ENCODE measurements around the gene EIF3J.
"Not testable (repeated sequence)": the region's sequence is repeated elsewhere in the genome, so short reads cannot be mapped to it uniquely, and the experiment has no call there.

The EIF3J gene

GRCh38 chr15:44542596-44542995 is 5.6 kb downstream of the EIF3J start:
- TF ChIP-seq, protein P1, sequence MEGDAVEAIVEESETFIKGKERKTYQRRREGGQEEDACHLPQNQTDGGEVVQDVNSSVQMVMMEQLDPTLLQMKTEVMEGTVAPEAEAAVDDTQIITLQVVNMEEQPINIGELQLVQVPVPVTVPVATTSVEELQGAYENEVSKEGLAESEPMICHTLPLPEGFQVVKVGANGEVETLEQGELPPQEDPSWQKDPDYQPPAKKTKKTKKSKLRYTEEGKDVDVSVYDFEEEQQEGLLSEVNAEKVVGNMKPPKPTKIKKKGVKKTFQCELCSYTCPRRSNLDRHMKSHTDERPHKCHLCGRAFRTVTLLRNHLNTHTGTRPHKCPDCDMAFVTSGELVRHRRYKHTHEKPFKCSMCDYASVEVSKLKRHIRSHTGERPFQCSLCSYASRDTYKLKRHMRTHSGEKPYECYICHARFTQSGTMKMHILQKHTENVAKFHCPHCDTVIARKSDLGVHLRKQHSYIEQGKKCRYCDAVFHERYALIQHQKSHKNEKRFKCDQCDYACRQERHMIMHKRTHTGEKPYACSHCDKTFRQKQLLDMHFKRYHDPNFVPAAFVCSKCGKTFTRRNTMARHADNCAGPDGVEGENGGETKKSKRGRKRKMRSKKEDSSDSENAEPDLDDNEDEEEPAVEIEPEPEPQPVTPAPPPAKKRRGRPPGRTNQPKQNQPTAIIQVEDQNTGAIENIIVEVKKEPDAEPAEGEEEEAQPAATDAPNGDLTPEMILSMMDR (IDR thresholded peaks at IDR 0.05; ENCODE audit: extremely low read depth, missing control alignments) = no peak
- no peak for DNase-seq (ENCODE audit: low spot score)

DNA sequence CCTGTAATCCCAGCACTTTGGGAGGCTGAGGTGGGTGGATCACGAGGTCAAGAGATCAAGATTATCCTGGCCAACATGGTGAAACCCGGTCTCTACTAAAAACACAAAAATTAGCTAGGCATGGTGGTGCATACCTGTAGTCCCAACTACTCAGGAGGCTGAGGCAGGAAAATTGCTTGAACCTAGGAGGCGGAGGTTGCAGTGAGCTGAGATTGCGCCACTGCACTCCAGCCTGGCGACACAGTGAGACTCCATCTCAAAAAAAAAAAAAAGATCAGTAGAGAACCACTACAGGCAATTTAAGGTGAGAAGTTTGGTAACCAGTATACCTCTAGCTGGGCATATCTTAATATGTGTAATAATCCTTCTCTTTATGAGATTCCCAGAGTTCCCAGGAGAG is 7.8 kb downstream of the EIF3J start:
- DNase-seq (ENCODE audit: low spot score) = not testable (repeated sequence)

DNA sequence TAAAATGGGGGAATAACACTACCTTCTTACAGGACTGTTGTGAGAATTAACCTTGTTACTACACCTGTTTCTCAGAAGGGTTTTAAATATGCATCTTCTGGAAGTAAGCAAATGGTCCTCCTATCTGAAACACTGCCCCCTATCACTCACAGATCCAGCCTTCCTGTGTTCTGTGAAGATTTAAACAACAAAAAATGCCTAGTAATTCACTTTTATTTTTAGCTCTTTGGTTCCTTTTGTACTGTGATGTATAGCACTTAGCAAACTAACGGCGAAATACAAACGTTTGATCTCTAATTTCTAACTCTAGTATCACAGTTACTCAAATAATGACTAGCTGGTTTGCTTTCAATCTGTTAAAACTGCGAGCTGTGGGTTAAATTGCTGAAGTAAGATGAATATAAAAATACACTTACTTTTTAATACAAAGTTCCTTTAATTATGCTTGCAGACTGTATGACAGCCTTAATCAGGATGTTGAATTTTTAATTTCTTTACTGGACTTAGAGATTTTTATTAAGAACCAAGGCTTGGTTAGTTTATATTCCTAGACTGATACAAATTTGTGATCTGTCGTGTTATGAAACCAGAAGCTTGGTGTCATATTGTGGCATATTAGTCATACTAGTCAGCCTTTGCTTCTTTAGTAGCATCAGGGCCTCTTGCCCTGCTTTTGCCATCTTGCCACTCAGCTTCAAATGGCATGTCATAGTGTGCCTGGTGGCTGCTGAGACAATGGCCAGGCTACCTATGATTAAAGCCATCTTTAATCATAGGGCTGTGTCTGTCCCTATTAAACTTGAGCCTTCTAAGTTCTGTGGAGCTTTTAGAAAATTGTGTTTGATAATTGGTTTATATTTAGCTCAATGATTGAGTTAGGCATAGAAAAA is 9.2 kb downstream of the EIF3J start:
- TF ChIP-seq, protein P1 (IDR thresholded peaks at IDR 0.05; ENCODE audit: extremely low read depth, missing control alignments) = no peak
- peak; percentile 39 for DNase-seq (ENCODE audit: low spot score)

DNA sequence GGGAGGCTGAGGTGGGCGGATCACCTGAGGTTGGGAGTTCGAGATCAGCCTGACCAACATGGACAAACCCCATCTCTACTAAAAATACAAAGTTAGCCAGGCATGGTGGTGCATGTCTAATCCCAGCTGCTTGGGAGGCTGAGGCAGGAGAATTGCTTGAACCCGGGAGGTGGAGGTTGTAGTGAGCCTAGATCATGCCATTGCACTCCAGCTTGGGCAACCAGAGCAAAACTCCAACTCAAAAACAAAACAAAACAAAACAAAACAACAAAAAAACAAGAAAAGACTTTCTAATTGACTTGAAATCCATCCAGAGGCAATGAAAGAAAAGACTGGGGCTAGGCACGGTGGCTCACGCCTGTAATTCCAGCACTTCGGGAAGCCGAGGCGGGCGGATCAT is 12.2 kb downstream of the EIF3J start:
- not testable (repeated sequence) for DNase-seq (ENCODE audit: low spot score)

DNA sequence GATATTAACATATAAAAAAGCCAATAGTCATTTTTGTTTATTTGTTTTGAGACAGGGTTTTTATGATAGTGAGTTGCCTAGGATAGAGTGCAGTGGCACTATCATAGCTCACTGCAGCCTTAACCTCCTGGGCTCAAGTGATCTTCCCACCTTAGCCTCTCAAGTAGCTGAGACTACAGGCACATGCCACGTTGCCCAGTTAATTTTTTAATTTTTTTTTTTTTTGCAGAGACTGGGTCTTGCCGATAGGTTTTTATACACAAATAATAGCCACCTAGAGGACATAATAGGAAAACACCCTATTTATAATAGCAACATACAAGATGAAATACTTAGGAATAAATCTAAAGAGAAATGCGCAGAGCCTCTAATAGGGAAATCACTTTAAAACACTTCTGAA is 13.3 kb downstream of the EIF3J start:
- TF ChIP-seq, protein P1 (IDR thresholded peaks at IDR 0.05; ENCODE audit: extremely low read depth, missing control alignments) = no peak
- DNase-seq (ENCODE audit: low spot score) = no peak

DNA sequence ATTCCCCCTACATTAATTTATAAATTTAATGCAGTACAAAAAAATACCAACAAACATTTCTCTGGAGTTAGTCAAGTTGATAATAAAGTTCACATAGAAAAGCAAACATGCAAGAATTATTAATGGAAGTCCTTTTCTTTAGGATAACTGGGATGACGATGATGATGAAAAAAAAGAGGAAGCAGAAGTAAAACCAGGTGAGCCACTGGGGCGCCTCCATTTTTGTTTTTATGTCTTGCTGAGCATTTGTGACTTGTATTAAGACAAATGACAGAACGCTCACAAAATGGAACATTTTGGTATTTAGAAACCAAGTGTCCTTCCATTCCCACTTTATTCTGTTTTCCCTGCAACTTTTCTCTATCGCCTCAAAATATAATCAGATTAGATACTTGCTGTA is 13.8 kb downstream of the EIF3J start:
- TF ChIP-seq, protein P1 (IDR thresholded peaks at IDR 0.05; ENCODE audit: extremely low read depth, missing control alignments) = no peak
- DNase-seq (ENCODE audit: low spot score) = no peak

DNA sequence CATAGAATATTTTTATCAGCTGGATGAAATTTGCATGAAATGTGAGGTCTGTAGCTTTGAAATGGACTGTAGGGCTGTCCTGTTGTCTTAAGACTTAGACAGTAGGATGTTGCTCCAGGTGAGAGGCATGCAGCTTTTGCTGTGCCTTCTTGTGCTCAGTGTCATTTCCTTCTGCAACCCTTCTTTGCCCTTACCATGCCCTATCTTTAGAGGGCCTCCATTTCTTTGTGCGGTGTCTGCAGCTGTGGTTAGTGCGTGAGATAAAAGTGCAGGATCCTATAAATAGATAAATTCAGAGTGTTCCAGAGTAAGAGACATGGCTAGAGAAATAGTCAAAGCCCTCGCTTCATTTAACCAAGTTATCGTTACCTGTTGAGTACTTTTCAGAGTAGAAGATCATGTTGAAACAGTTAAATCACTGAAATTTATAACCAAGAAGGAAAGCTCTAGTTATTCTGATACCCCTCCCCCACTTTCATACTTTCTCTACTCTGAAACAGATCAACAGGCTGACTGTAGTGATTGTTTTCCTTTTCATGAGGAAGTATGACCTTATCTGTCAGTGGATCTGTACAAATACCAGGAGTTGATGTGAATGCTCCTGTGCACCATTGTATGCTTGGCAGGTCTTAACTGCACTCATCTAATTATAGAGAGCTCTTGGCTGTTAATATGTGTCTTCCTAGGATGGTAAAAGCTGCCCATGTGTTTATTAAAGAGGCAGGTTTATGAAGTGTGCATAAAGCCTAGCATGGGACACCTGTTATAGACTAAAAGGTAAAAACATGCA is 18.2 kb downstream of the EIF3J start:
- TF ChIP-seq, protein P1 (IDR thresholded peaks at IDR 0.05; ENCODE audit: extremely low read depth, missing control alignments) = no peak
- no peak for DNase-seq (ENCODE audit: low spot score)

DNA sequence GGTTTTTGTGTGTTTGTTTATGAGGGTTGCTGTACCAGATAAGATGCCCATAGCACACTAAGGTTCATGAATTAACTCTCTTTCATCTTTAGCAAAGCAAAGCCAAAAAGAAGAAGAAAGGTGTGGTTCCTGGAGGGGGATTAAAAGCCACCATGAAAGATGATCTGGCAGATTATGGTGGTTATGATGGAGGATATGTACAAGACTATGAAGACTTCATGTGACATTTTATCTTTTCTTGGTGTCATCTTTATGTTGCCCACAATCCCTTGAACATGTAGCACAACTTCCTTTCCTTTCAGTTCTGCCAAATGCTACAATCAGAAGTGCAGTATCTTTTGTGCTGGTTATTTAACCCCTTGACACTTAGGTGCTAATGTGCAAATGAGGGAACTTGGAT is 24.0 kb downstream of the EIF3J start:
- not testable (repeated sequence) for DNase-seq (ENCODE audit: low spot score)

Measured in GM20000 (cell line).